ENCODE results near the gene MYCBPAP.

MYCBPAP gene

DNA sequence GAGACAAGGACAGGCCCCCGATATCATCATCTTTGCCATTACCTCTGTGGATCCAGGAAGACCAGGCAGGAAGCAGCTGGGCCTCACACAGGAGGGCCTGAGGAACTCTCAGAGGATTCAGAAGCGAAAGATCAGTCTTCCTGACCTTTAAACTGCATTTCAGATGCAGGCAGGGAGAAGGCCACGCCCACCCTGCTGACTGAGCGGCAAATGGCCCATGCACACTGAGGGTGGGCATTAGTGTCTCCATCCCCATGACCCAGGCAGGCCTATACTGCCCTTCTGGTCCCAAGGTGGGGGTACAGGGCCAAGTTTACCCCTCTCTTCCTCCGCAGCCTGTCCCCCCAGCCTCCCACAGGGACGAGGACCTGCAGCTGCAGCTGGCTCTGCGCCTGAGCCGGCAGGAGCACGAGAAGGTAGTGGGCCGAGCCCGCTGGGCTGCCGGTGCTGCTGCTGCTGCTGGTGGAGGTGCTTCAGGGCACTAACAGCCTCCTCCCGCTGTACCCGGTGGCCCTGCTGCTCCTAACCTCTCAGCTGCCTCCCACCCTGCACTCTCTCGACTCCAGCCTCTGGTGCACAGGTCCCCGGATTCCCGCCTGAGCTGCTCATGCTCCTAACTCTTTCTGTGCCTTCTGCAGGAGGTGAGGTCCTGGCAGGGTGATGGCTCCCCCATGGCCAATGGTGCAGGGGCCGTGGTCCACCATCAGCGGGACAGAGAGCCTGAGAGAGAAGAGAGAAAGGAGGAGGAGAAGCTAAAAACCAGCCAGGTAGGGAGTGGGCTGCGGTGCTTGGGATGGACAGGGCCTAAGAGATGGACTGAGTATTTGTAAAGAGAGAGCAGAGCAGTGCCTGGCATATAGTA lies 30.5 kb downstream of the MYCBPAP start:
- no peak for DNase-seq

GRCh38 chr17:50539762-50540559 lies 31.7 kb downstream of the MYCBPAP start:
- DNase-seq: no peak

DNA sequence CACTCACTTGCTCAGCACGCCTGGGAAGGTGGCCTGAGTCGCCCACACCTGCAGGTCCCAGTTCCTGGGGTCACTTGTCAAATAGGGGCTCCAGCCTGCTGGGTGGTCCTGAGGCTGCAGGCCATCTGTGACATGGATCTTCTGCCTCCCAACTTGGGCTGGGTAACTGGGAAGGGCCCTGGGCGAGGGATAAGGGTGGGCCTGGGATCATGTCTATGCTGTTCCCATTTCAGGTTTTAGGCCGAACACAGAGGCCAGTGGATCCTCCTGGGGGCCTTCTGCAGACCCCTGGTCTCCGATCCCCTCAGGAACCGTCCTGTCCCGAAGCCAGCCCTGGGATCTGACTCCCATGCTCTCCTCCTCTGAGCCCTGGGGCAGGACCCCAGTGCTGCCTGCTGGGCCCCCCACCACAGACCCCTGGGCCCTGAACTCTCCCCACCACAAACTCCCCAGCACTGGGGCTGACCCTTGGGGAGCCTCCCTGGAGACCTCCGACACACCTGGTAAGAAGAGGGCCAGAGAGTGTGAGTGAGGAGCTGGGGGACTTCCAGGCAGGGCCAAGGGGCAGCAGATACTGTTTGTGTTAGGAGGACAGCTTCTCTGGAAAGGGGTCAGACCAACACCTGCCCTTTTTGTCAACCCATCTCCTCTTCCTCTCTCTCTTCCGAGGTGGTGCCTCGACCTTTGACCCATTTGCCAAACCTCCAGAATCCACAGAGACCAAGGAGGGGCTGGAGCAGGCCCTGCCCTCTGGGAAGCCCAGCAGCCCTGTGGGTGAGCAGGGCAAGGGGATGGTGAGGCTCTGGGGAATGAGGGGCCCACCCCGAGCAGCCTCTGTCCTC lies 32.5 kb downstream of the MYCBPAP start:
- no peak for DNase-seq

- DNase-seq: no peak
Measured at GRCh38 chr17:50541402-50541715, 33.1 kb downstream of the MYCBPAP start.

DNA sequence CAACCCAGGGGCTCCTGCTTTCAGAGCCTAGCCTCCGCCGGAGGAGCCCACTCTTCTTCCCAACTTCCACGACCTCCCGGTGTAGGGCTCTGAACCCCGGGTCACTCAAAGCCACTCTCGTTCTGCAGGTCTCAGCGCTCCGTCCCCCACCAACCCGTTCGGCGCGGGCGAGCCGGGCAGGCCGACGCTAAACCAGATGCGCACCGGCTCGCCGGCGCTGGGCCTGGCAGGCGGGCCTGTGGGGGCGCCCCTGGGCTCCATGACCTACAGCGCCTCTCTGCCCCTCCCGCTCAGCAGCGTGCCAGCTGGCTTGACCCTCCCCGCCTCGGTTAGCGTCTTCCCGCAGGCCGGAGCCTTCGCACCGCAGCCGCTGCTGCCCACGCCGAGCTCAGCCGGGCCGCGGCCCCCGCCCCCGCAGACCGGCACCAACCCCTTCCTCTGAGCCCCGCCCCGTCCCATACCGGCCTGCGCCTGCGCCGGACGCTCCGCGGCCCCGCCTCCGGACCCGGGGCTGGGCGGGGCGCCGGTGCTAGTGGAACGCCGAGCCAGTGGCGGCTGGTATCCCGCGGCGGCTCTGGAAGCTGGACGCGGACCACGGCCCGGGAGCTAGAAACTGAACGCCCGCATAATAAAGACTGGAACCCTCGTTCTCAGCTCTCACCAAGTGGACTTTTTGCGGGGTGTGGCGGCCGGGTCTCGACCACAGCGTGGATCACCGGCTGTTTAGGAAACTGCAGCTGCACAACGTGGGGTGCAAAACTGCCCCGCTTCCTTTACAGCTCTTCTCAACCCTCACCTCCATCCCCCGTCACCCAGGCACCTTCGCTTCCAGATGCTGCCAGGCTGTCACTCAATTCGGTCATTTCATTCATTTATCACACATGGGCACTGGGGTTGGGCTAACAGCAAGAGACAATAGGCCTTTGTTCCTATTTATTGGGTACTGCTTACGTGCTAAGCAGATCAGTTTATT lies 33.8 kb downstream of the MYCBPAP start:
- peak; percentile 95 for DNase-seq

DNA sequence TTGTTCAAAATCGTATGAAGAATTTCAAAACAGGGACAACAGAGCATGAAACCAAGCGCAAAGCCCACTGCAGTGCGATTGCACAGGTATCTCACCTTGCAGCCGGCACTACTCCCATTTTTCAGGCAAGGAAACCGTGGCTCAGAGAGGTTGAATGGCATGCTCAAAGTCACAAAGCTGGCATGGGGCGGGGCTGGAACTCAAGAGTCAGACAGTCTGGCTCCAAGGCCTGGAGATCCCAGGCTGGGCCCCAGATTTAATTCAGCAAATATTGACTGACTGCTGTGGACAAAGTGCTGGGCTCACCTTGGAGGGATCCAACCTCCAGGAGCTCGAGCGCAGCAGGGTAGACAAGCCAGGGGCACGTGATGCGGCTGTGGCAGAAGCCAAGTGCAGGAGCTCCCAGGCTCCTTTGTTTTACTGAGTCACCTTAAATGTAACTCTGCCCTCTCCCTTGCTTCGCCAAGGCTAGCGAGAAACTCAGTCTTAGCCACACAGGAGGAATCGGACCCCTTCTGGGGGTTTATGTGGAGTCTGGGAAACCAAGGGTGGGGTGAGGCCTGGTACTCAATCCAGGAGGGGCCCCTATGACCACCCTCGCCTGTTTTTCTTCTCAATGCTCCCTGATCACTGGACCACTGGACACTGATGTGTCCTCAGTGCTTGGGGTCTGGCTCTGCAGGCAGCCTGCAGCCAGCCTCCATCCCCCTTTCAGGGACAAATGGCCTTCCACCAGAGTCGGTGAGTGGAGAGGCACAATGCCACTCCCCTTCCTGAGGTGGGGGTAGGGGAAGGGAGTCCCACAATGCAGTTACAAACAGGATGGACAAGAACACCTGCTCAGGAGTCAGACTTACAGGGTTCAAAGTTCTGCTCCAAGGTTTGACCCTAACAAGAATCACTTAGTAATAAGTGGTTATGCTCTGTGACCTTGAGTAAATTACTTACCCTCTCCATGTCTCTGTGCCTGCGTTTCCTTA lies 34.8 kb downstream of the MYCBPAP start:
- no peak for DNase-seq

DNA sequence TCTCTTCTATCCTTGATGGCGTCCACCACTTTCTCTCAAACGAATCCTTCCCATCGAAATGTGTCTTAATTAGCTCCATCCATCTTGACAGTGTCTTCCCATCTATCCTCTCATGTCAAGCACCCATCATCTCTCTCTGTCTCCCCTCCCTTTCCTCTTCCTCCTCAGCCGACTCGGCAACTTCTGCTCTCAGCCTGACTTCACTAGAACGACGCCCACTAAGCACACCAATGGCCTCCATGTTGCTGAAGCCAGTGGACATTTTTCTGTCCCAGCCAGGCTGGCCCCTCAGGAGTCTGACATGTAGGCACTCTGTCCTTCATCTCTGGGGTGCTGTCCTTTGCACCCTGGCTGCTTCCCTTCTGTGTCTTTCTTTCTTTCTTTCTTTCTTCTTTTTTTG lies 36.3 kb downstream of the MYCBPAP start:
- no peak for DNase-seq

DNA sequence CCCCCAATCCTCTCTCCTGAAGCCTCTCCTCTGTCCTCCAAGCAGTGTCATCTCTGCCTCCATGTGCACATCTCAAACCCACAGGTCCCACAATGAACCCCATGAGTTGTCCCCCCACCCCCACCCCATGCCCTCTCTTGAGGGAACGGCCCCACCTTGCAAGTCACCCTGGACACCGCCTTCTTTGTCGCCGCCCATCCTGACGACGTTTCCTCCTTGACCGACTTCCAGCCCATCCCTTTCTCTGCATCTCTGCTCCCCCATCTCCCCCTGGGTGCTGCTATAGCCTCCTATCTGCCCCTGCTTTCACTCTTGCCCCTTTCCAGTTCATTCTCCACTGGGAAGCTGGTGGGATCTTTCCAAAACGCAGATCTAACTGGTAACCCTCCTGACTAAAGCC lies 37.1 kb downstream of the MYCBPAP start:
- no peak for DNase-seq

DNA sequence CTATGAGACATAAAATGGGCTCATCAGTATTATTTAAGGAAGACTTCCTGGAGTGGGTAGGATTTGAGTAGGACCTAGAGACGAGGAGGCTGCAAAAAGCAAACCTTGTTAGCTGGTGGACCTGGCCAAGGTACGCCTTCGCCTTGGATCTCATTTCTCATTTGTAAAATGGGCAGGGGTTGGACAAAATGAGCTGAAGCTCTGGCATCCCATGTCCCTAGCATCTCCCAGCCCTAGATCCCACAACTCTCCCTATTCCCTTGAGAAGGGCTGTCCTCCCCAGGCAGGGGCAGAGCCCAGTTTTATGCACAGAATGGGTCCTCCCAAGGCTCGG lies 38.4 kb downstream of the MYCBPAP start:
- no peak for DNase-seq

GRCh38 chr17:50547035-50547735 lies 38.9 kb downstream of the MYCBPAP start, which contains the start of gene SPATA20:
TSS of gene SPATA20 (plus strand) at chr17:50547174. CDS start at chr17:50547209, 35 bp downstream.
- peak; percentile 94 for DNase-seq

DNA sequence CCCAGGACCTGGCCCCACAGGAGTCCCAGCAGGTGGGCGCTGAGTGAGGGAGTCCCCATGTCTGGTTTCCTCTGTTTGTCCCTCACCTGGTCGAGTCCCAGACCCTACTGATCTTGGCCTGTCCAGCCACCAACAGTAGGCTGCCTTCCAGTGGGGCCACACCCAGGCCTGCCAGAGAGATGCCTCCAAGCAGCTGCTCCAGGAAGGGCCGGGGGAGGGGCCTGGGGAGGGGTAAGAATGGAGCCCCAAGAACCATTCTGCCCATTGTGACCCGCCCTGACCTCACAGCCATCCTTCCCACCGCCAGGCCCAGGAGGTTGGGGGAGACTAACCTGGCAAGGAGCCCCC lies 39.5 kb downstream of the MYCBPAP start:
- no peak for DNase-seq

- DNase-seq: no peak
Measured at GRCh38 chr17:50548831-50549230, 40.6 kb downstream of the MYCBPAP start.

DNA sequence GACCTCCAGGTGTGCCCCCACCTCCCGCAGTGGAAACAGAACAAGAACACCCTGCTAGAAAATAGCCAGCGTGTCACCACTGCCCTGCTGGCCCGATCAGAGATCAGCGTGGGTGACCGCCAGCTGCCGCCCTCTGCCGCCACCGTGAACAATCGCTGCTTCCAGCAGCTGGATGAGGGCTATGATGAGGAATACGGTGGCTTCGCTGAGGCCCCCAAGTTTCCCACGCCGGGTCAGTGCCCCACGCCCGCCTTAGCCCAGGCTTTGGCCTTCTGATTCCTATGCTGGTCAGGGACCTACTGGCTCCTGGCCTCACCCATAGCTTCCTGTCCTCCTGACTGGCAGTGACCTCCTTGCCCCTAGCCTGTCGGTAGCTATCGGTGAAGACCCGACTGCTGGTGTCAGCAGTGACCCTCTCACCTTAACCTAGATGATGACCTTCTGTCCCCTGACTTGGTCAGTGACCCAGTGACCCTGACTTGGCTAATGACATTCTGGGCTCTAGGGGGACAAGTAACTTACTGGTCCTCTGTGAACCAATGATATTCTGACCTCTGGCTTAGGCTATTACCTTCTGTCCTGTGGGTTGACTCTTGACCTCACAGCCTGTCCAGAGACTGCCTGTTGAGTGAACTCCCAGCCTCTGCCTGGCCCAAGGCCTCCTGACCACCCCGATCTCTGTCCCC lies 41.2 kb downstream of the MYCBPAP start:
- no peak for DNase-seq

- no peak for DNase-seq
Measured at GRCh38 chr17:50549969-50550368, 41.7 kb downstream of the MYCBPAP start.

- DNase-seq: no peak
Measured at GRCh38 chr17:50550661-50551432, 42.6 kb downstream of the MYCBPAP start.

DNA sequence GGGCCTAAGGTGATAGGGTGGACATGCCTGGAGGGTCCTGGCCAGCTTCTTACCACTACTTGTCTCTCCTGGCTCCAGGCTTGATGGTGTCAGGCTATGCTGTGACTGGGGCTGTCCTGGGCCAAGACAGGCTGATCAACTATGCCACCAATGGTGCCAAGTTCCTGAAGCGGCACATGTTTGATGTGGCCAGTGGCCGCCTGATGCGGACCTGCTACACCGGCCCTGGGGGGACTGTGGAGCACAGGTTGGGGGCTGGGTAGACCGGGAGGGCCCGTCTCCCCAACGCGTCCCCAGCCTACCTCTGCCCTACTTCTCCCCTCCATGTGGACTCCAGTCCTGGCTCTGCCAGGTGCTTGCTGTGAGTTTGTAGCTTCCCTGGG lies 43.2 kb downstream of the MYCBPAP start:
- no peak for DNase-seq

DNA sequence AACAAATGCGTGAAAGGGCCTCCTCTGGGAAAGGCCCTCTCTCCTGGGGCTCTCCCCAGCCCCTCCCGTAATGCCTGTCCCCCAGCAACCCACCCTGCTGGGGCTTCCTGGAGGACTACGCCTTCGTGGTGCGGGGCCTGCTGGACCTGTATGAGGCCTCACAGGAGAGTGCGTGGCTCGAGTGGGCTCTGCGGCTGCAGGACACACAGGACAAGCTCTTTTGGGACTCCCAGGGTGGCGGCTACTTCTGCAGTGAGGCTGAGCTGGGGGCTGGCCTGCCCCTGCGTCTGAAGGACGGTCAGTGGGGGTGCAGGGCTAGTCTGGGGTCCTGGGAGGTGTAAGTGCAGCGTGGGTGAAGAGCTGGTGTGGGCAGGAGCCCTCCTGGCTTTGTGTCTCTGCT lies 43.6 kb downstream of the MYCBPAP start:
- DNase-seq: no peak

GRCh38 chr17:50554201-50554600 lies 46.0 kb downstream of the MYCBPAP start:
- DNase-seq: no peak

DNA sequence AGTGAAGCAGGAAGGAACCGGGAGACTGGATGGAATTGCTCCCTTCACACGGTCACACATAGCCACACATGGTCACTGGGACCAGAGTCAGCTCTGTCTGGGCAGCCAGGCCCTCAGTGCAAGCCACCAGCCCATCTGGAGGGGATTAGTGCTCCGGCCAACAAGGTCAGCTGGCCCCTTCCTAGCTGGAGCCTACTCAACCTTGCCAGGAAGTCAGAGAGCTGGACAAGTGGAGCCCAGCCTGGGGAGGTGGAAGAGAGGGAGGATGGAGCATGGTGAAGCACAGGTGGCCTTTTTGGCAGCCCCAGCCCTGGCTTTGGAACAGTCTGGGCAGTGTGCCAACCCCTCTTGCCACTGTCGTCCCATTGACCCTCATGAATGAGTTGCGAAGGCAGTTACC lies 48.6 kb downstream of the MYCBPAP start:
- DNase-seq: no peak
